Neural cell (in vitro differentiated cells): Measurements from ENCODE around the gene ANGPTL2. TPM values are rescaled to one million over a fixed set of nuclear protein-coding genes. Genes with fewer than 3 reads are reported as not detected.

Experiments
- H2AFZ ChIP-seq: fragments of 200-600, 300-800 bp; sonication (generic), shearing (Covaris generic); 2 replicates; pipeline ENCODE4 v1.6.0; 2014; ENCODE audit warnings: low read depth, mild to moderate bottlenecking, antibody characterized with exemption, low read length, moderate library complexity
- H3F3A ChIP-seq: fragments of 200-600 bp; shearing (Covaris generic); 2 replicates; pipeline ENCODE4 v1.6.1; 2016; ENCODE audit warnings: mild to moderate bottlenecking, moderate library complexity, mixed read lengths, antibody characterized with exemption, low read length; ENCODE audit not compliant: insufficient read depth, poor library complexity, severe bottlenecking
- H3K27ac ChIP-seq: fragments of 200-600, 300-800 bp; sonication (generic), shearing (Covaris generic); 2 replicates; pipeline ENCODE4 v1.5.1; 2014; ENCODE audit warnings: mild to moderate bottlenecking, low read length, moderate library complexity
- H3K27me3 ChIP-seq: fragments of 300-800, 200-600 bp; sonication (generic), shearing (Covaris generic); 2 replicates; pipeline ENCODE4 v1.6.0; 2014; ENCODE audit warnings: mild to moderate bottlenecking, low read depth, low read length, moderate library complexity; ENCODE audit not compliant: insufficient read depth
- H3K36me3 ChIP-seq: fragments of 300-800, 200-600 bp; sonication (generic), shearing (Covaris generic); 2 replicates; pipeline ENCODE4 v1.5.1; 2014; ENCODE audit warnings: mild to moderate bottlenecking, antibody characterized with exemption, low read length, moderate library complexity; ENCODE audit not compliant: insufficient read depth
- H3K4me2 ChIP-seq: fragments of 300-800, 200-600 bp; sonication (generic), shearing (Covaris generic); 2 replicates; pipeline ENCODE4 v1.6.0; 2014; ENCODE audit warnings: mild to moderate bottlenecking, low read length
- H3K4me3 ChIP-seq: fragments of 300-800, 200-600 bp; sonication (generic), shearing (Covaris generic); 2 replicates; pipeline ENCODE4 v1.5.1; 2014; ENCODE audit warnings: mild to moderate bottlenecking, low read length, moderate library complexity
- H3K79me2 ChIP-seq: fragments of 200-600 bp; shearing (Covaris generic); replicated peaks from 2 replicates; pipeline ENCODE4 v1.6.0; 2014; ENCODE audit warnings: mild to moderate bottlenecking, low read length, moderate library complexity; ENCODE audit not compliant: insufficient read depth
- H3K9ac ChIP-seq: fragments of 300-800, 200-600 bp; sonication (generic), shearing (Covaris generic); 2 replicates; pipeline ENCODE4 v1.6.1; 2016; ENCODE audit warnings: mild to moderate bottlenecking, low read length, mixed read lengths
- H3K9me2 ChIP-seq: fragments of 200-600 bp; shearing (Covaris generic); 2 replicates; pipeline ENCODE4 v1.6.1; 2016; ENCODE audit warnings: mild to moderate bottlenecking, low read length, mixed read lengths; ENCODE audit not compliant: insufficient read depth
- H3K9me3 ChIP-seq: fragments of 200-600, 300-800 bp; sonication (generic), shearing (Covaris generic); 2 replicates; pipeline ENCODE4 v1.6.1; 2016; ENCODE audit warnings: mild to moderate bottlenecking, mixed run types, low read length, moderate library complexity, mixed read lengths
- H4K20me1 ChIP-seq: fragments of 200-600 bp; shearing (Covaris generic); 2 replicates; pipeline ENCODE4 v1.6.1; 2016; ENCODE audit warnings: mild to moderate bottlenecking, mixed run types; ENCODE audit not compliant: insufficient read depth
- CTCF ChIP-seq: fragments of 450-650 bp; IDR thresholded peaks from 2 replicates; pipeline ENCODE4 v1.5.1; 2014; ENCODE audit warnings: antibody characterized with exemption, mild to moderate bottlenecking, moderate library complexity; ENCODE audit not compliant: poor library complexity, severe bottlenecking
- EP300 ChIP-seq: fragments of 450-650 bp; conservative IDR thresholded peaks from 2 replicates; pipeline ENCODE4 v1.6.1; 2014; ENCODE audit warnings: antibody characterized with exemption, mild to moderate bottlenecking, moderate library complexity; ENCODE audit not compliant: poor library complexity, severe bottlenecking
- EZH2 ChIP-seq: fragments of 200-600, 300-800 bp; shearing (Covaris generic), sonication (generic); IDR thresholded peaks from 2 replicates; pipeline ENCODE4 v1.6.1; 2014; ENCODE audit warnings: antibody characterized with exemption, low read length, borderline replicate concordance, mild to moderate bottlenecking; ENCODE audit not compliant: insufficient read depth, poor library complexity, severe bottlenecking
- MXI1 ChIP-seq: fragments of 450-650 bp; conservative IDR thresholded peaks from 2 replicates; pipeline ENCODE4 v1.6.1; 2014; ENCODE audit warnings: antibody characterized with exemption, mild to moderate bottlenecking; ENCODE audit not compliant: poor library complexity, severe bottlenecking
- POLR2AphosphoS5 ChIP-seq: IDR thresholded peaks from 2 replicates; pipeline ENCODE4 v1.6.1; 2012
- RAD21 ChIP-seq: fragments of 450-650 bp; conservative IDR thresholded peaks from 2 replicates; pipeline ENCODE4 v1.6.1; 2014; ENCODE audit warnings: antibody characterized with exemption, mild to moderate bottlenecking, moderate library complexity
- REST ChIP-seq: IDR thresholded peaks from 2 replicates; pipeline ENCODE4 v1.6.1; 2012; ENCODE audit warnings: borderline replicate concordance
- SMC3 ChIP-seq: fragments of 450-650 bp; conservative IDR thresholded peaks from 2 replicates; pipeline ENCODE4 v1.6.1; 2014; ENCODE audit warnings: antibody characterized with exemption, mild to moderate bottlenecking, moderate library complexity; ENCODE audit not compliant: poor library complexity
- TAF1 ChIP-seq: IDR thresholded peaks from 2 replicates; pipeline ENCODE4 v1.6.1; 2012; ENCODE audit warnings: low read depth
- polyA plus RNA-seq: library from polyadenylated mRNA; depleted of rRNA; stranded (reverse); fragments of >200 nt; gene quantifications from 2 replicates; pipeline ENCODE4 v1.2.3, GENCODE V29; 2014

ANGPTL2 gene
- polyA plus RNA-seq, 1 donor from 2014 or later = not detected

DNA sequence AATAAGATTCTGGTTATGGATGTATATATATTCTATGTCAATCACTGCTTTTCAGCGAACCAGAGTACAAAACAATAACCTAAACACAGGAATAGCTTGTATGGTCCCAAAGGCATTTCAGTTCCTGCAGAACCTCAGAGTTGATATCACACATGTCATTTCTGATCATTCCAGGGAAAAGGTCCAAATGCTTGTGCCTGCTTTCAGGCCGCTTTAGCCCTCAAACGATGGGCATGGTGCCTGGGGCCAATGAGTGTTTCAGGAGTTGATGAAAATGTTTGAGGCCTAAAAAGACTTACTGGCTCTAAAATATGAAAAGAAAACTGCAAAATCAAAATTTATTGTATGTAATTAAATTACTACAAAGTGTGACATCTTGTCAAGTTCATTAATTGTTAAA is 22.8 kb downstream of the ANGPTL2 start (continued):
- no peak for TF ChIP-seq EZH2
- no peak for TF ChIP-seq EP300

GRCh38 chr9:127098916-127099553 is 23.4 kb downstream of the ANGPTL2 start:
- H4K20me1 ChIP-seq = no peaks in the 10 kb centered on the region
- no peaks in the 10 kb centered on the region for H3K27me3 ChIP-seq
- H3K9me3 ChIP-seq = no peaks in the 10 kb centered on the region
- no peak overlapping the region for H3K4me2 ChIP-seq
- no peaks in the 10 kb centered on the region for H3K79me2 ChIP-seq
- H3K36me3 ChIP-seq = no peaks in the 10 kb centered on the region
- no peak overlapping the region for H2AFZ ChIP-seq
- no peaks in the 10 kb centered on the region for H3K9me2 ChIP-seq
- TF ChIP-seq CTCF (no peak), REST (no peak), SMC3 (no peak)
- H3K9ac ChIP-seq = no peak overlapping the region
- H3K4me3 ChIP-seq = no peak overlapping the region
- H3F3A ChIP-seq = no peaks in the 10 kb centered on the region
- H3K27ac ChIP-seq = no peak overlapping the region

DNA sequence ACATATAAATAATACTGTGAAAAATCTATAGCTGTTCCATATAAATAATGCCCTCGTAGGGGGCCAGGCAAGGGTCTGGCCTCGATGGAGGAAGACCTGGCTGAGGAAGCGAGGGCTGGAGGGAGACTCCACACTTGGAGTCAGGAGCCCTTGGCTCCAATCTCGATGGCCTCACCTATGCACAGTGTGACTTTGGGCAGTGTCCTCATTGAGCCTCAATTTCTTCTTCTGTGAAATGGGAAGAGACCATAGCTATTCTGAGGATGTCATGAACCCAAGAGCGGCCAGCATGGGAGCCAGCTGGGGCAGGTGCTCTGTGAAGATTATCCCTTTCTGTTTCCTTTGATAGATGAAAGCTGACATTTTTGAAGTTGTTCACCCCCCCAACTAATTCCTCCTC is 24.8 kb downstream of the ANGPTL2 start:
- TF ChIP-seq REST (no peak), EP300 (no peak), SMC3 (no peak), RAD21 (no peak), EZH2 (no peak), MXI1 (no peak), POLR2AphosphoS5 (no peak), TAF1 (no peak), CTCF (no peak)
- Histone ChIP-seq H2AFZ (no peak overlapping the region), H3K36me3 (no peaks in the 10 kb centered on the region), H3K9ac (no peak overlapping the region), H4K20me1 (no peaks in the 10 kb centered on the region), H3K9me3 (no peaks in the 10 kb centered on the region), H3K27me3 (no peaks in the 10 kb centered on the region), H3K79me2 (no peaks in the 10 kb centered on the region), H3K27ac (no peak overlapping the region), H3F3A (no peaks in the 10 kb centered on the region), H3K4me3 (no peak overlapping the region), H3K9me2 (no peaks in the 10 kb centered on the region), H3K4me2 (no peak overlapping the region)
